Stimulated activated CD4-positive, alpha-beta T cell treated with anti-CD3 and anti-CD28 coated beads, Interleukin-2, amount 100 ng/mL, for 48 hours (primary cell): ENCODE data around the gene GGA3.
A peak's percentile ranks its signal among the peaks of the same experiment; 100 is the strongest.

Source experiments
- DNase-seq, 2 donors: peaks; one replicate each; pipeline ENCODE4 v3.0.0-alpha.2; 2020

Gene GGA3

GRCh38 chr17:75244133-75244866, 17.1 kb downstream of the GGA3 start:
- DNase-seq = no peak

- no peak for DNase-seq
Measured at GRCh38 chr17:75242461-75243042, 18.9 kb downstream of the GGA3 start.

- no peak for DNase-seq
Measured at GRCh38 chr17:75241996-75242460, 19.4 kb downstream of the GGA3 start.

- DNase-seq = no peak
Measured at GRCh38 chr17:75241502-75241901, 19.9 kb downstream of the GGA3 start.

- DNase-seq = no peak
Measured at GRCh38 chr17:75241143-75241430, 20.3 kb downstream of the GGA3 start.

GRCh38 chr17:75240394-75241142, 20.8 kb downstream of the GGA3 start:
- no peak for DNase-seq

- no peak for DNase-seq
Measured at GRCh38 chr17:75239778-75240393, 21.5 kb downstream of the GGA3 start.

- no peak for DNase-seq
Measured at GRCh38 chr17:75239214-75239613, 22.2 kb downstream of the GGA3 start.

GRCh38 chr17:75238684-75239191, 22.7 kb downstream of the GGA3 start:
- peak; percentile 55 to 57 for DNase-seq

- no peak for DNase-seq
Measured at GRCh38 chr17:75238020-75238580, 23.3 kb downstream of the GGA3 start.

- no peak for DNase-seq
Measured at GRCh38 chr17:75237100-75238014, 24.0 kb downstream of the GGA3 start.

- no peak for DNase-seq
Measured at GRCh38 chr17:75232786-75233185, 28.6 kb downstream of the GGA3 start.

- DNase-seq = no peak
Measured at GRCh38 chr17:75231741-75232464, 29.5 kb downstream of the GGA3 start.

GRCh38 chr17:75231071-75231470, 30.3 kb downstream of the GGA3 start:
- no peak for DNase-seq

- no peak for DNase-seq
Measured at GRCh38 chr17:75228847-75229246, 32.6 kb downstream of the GGA3 start.

GRCh38 chr17:75228305-75228704, 33.1 kb downstream of the GGA3 start:
- no peak for DNase-seq

- no peak for DNase-seq
Measured at GRCh38 chr17:75227729-75228128, 33.7 kb downstream of the GGA3 start.

GRCh38 chr17:75225016-75225415, 36.4 kb downstream of the GGA3 start:
- DNase-seq = no peak

GRCh38 chr17:75219815-75220214, 41.6 kb downstream of the GGA3 start:
- DNase-seq = no peak

GRCh38 chr17:75218131-75218530, 43.3 kb downstream of the GGA3 start:
- no peak for DNase-seq

- DNase-seq = no peak
Measured at GRCh38 chr17:75209061-75209460, 52.3 kb downstream of the GGA3 start.
